ENCODE results near the gene REG4.
"Not testable (repeated sequence)": the region's sequence is repeated elsewhere in the genome, so short reads cannot be mapped to it uniquely, and the experiment has no call there.

Gene REG4

DNA sequence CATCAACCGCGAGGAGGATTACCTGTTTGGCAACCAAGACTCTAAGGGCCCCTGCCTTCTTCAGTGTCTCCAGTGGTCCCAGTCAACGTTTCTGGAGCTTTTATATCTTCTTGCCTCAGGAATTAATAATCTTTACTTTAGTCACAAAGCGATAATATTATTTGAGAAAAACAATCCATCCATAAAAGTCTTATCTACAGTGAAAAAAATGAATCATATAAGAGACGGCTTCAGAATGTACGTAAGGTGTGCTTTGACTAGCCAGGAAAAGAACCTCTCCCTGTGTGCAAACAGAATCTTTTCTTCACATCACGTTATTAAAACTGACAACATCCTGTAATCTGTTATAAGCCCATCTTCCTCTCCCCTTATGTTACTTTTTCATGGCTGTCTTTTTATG is at the start of gene REG4:
TSS of gene REG4 (minus strand) at position 74 of the 400 bp plus-strand sequence. CDS start 2,691 bp downstream, outside the sequence.
- peak; percentile 55 for DNase-seq (ENCODE audit: low spot score)

DNA sequence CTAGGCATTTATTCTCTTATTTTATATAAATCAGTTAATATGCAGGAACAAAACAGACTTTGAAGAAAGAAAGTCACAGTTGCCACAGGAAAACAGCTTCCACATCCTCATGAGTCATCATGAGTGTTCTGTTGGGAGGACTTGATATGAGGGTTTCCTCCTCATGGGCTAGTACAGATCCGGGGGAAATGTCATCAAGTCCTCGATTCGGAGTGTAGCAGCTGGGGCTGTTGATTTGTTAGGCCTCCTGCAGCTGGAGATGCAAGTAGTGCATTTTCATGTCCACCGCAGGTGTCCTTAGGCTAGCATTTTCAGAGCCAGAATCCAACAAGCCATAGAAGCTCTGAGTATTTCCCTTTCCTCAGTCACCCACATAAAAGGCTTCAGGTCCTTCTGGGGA is 48.4 kb upstream of the REG4 start:
- peak; percentile 77 for DNase-seq (ENCODE audit: low spot score)

DNA sequence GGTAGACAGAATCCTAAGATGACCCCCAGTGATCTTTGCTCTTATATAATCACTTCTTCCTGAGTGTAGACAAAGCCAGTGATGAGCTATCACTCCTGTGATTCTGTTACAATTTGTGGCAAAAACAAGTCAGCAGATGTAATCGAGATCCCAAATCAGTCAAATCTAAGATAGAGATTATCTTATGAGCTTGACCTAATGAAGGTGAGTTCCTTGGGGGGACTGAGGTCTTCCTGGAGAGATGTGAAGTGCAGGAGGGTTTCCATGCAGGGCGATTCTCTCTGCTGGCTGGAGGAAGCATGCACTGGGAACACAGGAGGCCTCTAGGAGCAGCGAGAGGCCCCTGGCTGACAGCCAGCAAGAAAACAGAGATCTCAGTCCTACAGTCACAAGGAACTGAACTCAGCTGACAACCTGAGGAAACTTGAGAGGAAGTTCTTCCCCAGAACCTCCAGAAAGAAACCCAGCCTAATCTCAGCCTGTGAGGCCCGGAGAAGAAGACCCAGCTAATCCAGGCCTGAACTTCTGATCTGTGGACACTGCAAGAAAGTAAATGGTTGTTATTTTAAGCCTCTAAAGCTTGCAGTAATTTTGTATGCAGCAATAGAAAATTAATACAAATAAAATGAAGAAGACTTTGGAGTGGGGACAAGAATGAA is 47.4 kb upstream of the REG4 start:
- DNase-seq (ENCODE audit: low spot score): not testable (repeated sequence)

DNA sequence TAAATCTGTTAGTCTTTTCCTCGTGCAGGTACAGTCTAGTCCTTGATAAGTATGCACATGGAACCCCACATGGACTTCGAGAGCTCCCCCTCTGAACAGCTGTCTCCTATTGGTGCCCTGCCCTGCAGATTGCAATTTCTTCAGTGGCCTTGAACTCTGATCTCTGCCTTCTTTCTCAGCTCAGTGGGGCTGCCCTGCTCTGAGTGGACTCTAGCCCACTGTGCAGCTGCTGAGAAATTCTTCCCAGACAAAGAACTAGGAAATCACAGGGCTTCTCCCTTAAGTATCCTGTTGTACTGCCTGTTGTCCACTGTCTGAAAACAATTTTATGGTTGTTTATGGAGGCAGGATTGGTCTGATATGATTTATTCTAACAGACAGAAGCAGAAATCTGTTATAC is 46.9 kb upstream of the REG4 start:
- DNase-seq (ENCODE audit: low spot score): no peak

DNA sequence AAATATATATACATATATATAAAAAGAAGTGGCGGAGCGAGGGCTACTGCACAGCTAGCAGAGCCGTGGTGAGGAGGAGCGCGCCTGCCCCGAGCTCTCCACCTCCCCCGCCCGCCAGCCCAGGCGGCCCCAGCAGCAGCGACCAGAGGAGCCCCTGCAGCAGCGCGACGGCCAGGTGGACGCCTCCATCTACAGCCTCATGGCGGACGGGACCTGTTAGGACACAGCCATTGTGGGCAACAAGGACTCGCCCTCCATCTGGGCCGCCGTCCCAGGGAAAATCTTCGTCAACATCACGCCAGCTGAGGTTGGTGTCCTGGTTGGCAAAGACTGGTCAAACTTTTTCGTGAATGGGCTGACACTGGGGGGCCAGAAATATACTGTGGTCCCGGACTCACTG is 41.9 kb upstream of the REG4 start:
- DNase-seq (ENCODE audit: low spot score): no peak

DNA sequence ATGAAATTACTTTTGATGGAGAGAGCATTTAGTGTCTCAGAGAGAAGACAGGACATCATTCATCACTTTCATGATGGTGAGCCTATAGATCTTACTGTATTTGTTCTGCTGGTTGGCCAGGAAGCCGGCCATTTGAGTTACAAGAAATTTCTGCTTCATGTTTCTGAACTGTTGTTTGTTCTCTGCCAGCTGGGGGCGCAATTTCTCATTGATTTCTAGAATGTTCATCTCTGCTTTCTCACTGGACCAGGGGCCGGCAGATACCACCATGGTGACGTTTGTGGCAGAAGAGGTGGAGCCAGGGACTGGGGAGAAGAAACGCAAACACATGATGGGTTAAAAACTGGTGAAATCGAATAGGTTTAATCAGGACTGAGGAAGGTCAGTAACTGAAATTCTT is 32.9 kb upstream of the REG4 start:
- not testable (repeated sequence) for DNase-seq (ENCODE audit: low spot score)

DNA sequence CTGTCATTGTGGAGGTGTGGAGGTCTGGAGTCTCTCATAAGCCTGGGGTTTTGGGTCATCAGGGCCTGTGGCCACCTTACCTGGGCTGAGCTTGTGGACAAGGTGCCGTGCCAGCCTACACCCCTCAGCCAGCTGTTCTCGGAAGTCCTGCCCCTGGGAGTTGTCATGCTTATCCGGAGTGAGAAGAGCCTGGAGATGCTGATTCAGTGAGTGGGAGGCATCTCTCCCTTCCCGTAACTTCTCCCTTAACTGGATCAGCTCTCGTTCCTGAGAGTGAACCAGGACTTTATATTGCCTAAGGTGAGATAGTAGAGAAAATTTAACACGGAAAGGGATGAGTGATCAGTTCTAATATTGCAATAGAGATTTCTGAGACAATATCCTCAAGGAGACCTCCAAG is 30.0 kb upstream of the REG4 start:
- DNase-seq (ENCODE audit: low spot score): no peak

DNA sequence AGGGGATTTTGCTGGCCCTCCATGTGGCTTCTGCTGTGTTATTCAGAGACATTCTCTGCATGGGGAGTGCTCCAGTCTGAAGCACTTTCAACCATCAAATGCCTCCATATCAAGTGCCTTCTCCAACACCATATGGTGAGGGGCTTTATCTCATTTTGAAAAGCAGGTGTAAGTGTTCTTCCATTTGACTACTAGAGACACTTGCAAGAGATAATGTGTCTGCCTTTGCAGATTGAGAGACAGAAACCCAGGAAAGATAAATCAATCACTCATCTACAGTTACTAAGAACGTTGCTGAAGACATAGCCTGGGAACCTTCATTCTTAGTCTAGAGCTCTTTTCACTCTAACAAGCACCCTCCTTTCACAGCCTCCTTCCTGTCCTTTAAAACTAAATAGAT is 29.5 kb upstream of the REG4 start:
- no peak for DNase-seq (ENCODE audit: low spot score)

DNA sequence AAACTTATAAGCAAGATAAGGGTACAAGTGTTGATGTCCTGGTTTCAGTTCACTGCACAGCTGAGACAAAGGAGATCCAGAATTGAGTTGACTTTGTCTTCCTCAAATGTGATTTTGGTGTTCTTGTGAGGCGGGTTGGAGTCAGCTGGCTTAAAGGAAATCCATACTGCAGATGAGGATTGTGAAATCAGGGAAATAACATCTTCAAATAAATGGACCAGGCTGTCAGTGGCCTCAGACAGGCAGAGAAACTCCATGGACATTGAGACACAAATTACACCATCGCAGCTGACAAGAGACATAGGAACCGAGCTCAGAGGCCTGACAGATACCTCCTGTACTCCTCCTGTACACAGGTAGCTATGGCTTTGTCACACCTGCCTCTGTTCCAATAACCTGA is 27.0 kb upstream of the REG4 start:
- DNase-seq (ENCODE audit: low spot score): no peak

DNA sequence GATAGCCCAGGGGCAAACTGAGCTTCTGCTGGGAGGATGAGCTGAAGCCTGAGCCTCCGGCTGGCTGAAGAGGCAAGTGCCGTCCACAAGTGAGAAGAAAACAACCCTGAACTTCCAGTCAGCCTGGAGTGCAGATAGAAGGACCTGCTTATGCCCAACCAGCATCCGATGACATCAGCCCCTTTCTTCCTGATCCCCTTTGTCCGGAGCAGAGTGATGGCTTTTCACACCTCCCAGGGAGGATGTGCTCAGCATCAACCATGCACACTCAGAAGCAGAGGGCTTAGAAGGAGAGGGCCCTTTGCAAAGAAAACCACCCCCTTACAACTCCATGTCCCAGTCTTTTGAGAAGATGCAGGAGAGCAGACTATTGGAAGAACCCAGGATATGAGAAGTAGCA is 23.7 kb upstream of the REG4 start:
- no peak for DNase-seq (ENCODE audit: low spot score)

DNA sequence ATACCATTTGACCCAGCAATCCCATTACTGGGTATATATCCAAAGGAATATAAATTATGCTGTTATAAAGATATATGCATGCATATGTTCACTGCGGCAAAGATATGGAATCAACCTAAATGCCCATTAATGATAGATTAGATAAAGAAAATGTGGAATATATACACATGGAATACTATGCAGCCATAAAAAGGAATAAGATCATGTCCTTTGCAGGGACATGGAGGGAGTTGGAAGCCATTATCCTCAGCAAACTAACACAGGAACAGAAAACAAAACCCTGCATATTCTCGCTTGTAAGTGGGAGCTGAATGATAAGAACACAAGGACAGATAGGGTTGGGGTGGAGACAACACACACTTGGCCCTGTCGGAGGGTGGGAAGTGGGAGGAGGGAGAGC is 19.8 kb upstream of the REG4 start:
- no peak for DNase-seq (ENCODE audit: low spot score)

DNA sequence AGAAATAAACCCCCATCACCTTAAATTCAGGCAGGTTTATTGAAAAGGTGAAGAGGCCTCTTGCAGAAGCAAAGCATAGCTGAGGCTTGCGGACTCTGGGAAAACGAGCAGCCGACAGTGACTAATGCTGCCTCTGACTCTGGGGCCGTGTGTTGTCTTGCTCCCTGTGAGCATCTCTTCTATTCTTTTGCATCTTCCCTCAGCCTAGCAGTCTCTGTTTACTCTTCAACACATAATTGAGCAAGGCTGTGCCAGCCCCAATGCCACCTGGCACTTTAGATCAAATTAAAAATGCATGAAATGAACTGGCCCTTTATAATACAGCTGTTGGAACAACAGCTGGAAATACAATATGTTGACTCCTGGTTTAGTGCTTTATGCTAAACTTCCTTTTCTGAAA is 18.4 kb upstream of the REG4 start:
- DNase-seq (ENCODE audit: low spot score): no peak

DNA sequence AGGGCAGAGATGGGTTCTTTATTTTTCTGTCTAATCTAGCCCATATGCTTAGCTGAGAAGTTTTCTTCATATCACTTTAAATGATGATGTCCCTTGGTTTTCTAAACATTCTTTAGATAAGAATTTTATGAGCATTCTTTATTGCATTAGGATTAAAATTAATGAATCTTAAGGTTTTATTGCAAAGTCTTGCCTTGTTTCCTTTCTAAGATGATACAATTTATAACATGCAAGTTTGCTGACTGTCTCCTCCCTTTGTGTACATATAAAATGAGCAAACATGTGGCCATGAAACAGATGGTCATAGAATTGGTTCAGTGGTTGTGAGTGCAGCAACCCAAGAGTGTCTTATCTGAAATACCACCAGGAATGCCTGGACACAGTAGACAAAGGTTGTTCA is 17.7 kb upstream of the REG4 start:
- DNase-seq (ENCODE audit: low spot score): peak; percentile 50

DNA sequence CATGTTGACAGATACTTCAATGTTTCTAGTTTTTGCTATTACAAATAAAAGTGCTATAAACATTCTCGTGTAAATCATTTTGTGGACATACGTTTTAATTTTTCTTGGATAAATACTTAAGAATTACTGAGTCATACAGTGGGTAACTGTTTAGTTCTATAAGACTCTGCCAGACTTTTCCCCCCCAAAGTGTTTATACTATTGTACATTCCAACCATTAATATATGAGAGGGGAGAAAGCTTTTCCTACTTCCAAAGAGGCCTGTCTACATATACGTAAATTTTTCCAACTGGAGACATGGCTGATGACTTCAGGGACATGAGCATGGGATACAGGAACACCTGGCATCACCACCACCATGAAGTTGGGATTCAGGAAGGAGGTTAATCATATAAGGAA is 17.0 kb upstream of the REG4 start:
- DNase-seq (ENCODE audit: low spot score): no peak

DNA sequence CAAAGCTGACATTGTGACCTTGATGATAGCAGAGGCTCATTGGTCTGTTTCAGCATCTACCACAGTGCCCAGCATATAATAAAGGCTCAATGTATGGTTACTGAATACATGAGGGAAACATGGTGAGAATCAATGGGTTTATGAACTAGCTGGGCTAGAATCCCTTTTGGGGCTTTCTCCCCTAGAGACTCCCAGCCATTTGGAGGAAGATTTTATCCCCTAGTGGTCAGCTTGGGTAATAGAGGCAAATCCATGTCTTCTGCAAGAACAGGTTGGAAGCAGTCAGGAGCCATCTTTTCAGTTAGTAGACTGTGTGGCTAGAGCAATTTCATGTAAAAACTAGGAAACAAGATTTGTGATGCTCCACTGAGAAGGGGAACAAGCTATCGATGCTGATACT is 15.8 kb upstream of the REG4 start:
- DNase-seq (ENCODE audit: low spot score): no peak

DNA sequence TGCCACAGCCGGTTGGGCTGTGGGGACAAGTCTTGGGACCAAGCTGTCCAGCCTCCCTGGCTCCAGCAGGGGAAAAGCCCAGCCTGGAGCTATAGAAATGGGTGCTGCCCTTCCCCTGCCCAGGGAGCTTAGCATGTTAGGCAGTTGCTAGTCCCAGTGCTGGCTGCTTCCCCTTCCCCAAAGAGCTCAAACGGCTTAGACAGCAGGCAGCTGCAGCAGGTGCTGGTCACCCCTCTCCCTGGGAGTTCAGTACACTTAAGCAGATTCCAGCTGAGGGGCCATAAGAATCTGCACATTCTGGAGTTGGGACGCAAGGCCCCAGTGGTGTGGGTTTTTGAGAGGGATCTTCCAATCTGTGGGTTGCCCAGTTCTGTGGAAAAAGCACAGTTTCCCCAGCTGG is 11.1 kb upstream of the REG4 start:
- no peak for DNase-seq (ENCODE audit: low spot score)

DNA sequence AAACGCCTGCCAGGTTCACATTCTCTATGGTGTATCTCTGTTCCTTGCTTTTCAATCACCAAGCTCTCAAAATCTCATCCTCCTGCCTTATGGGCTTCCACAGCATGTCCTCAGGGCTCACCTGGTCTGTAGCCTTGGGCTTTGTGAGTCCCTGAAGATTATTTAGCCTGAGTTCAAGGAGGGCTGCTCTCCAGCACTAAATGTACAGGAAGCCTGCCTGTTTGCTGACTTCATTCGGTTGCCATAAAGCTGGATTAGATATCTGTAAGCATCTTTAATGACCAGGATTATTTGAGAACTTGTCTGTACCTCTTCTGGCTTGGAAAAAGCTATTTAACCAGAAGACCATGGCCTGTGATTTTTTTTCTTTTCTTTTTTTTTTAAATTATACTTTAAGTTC is 6.9 kb upstream of the REG4 start:
- DNase-seq (ENCODE audit: low spot score): no peak

DNA sequence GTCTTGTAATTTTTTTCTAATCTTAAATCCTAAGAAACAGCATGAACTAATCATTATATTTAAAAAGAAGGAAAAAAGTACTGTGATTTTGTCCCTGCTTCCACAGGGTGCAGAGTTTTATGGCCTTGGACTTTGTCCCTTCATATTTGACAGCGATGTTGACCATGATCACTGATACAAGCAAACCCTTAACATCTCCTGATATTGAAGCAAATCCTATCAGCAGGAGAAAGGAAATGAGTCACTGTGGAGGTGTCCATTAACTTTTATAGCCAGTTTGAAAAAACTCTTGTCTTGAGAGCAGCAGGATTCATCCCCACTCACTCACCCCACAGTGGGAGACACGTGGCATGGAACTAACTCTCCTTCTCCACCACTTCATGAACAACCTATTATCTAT is 5.1 kb upstream of the REG4 start:
- DNase-seq (ENCODE audit: low spot score): peak; percentile 90

DNA sequence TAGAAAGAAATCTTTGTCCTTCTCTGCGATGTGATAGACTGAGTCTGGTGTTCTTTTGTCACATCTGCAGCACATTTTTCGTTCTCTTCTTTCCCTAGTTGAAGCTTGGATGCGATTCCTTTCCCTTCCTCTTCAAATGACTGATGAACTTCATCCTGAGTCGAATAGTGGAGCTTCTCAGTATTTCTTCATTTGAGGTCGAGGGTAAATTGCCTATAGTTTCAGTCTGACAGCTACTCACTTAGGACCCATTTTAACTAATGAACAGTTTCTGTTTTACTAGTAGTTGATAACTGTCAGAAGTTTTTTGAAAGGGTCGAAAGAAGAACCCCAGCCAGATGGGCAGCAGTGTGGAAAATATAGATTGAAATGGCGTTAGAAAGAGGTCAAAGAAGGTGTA is 4.7 kb upstream of the REG4 start:
- no peak for DNase-seq (ENCODE audit: low spot score)

DNA sequence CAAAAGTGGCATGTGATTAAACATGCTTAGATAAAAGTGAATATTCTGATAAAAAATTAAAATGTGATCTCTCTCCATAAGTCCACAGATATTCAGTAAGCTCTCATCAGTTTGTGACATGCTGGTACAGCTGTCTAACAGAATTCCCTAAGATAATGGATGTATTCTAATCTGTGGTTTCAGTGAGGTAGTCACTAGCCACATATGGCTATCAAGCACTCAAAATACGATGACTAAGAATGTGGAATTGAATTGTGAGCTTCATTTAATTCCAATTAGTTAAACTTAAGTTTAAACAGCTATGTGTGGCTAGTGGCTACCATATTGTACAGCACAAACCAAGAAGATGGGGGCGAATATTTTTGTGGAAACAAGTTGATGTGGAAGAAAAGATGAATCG is 4.1 kb upstream of the REG4 start:
- no peak for DNase-seq (ENCODE audit: low spot score)

DNA sequence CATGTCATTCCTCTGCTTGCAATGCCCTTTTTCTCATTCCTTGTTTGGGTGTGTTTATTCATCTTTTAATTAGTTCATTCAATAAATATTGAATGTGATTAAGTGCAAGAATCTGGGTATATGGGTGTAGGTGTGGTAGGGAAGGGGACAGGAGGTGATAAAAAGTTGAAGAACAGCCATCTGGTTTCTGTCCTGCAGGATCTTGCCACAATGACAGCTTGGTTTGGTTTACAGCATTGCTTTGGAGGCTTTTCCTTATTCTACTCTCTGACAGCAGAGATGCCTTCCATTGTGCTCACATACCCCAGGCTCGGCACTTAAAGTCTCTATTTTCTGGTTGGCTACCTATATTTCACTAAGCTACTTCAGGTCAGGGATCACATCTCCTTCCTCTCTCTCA is 3.0 kb upstream of the REG4 start:
- peak; percentile 53 for DNase-seq (ENCODE audit: low spot score)

DNA sequence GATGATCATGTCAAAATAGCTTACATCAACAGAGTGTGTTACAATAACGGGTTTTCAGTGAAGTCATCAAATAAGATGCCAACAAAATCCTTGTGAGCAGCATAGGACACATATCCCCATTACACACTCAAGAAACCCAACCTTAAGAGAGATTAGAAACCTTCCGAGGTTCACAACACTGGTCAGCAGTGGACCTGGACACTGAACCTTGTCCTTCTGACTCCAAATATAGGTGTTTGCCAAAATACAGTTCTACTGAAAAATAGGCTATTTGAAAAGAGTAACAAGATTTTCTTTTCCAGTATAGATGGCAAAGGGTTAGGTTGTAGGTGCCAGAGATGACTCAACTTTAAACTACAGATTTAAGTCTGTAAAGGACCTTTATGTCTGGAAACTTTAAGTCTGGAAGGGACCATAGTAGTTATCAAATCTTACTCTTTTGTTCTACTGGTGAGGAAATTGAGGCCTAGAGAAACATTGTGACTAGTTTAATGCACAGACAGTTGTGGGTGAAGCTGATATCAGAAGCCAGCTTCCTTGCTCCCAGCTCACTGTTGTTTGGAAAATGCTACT is 811 bp upstream of the REG4 start:
- DNase-seq (ENCODE audit: low spot score): no peak

DNA sequence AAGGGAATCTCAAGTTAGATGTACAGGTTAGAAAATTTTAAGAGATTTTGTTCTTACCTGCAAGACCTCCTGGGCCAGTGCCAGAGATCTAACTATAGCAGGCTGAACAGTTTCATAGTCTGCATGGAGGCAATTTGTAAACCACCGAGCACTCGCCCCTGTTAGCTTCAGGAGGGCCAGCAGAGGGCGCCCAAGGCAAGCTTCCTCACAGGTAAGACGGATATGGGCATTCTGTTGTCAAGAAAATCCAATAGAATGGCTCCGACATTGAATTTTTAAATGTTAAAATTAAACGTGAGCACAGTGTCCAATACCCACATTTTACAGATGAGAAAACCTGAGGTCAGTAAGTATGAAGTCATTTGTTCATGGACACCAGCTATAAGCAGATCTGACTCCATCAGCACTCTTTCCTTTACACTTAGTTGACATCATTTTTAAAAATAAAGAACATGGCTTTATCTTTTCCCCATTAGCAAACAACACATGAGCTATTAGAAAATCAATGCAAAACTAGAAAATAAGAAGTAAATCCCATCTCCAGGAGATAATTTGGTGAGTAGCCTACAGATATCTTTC is 2.2 kb downstream of the REG4 start:
- peak; percentile 85 for DNase-seq (ENCODE audit: low spot score)

DNA sequence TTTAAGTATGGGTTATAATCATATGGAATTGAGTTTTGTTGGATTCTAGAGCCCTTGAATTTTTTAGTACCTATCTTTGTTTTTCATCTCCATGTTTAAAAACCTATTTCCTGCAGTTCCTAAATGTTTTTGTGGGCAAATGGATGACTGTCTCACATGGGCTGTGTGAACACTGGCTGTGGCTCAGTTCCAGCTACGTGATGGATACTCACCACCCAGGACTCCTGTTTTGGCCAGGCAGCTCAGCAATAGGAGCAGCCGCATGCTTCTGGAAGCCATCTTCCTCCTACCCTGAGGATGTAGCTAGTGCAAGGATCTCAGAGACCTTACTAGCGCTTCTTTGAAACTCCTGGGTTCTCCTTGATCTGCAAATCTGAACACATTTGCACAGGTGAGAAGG is 2.8 kb downstream of the REG4 start:
- no peak for DNase-seq (ENCODE audit: low spot score)

Measured in LoVo (cell line).